Measurements from ENCODE around the gene USP6NL. TPM values are rescaled to one million over a fixed set of nuclear protein-coding genes. Genes with fewer than 3 reads are reported as not detected.

The USP6NL gene
- total RNA-seq, 1 experiment from 2014 or later, result 24.6 TPM

GRCh38 chr10:11472158-11472753 is 139.2 kb downstream of the USP6NL start:
- H4K20me1 ChIP-seq (ENCODE audit: insufficient read depth), result 0 out of 2 replicates have a peak, but pooled peaks cover 3% of the 10 kb centered on the region
- no peaks in the 10 kb centered on the region for H3K9me2 ChIP-seq (ENCODE audit: insufficient read depth)
- no peaks in the 10 kb centered on the region for H3K9me3 ChIP-seq (ENCODE audit: control insufficient read depth in 1 of 2, insufficient read depth in 1 of 2, low read depth in 1 of 2, low read length in 2 of 2)
- H2AFZ ChIP-seq (ENCODE audit: low read depth, low read length, poor library complexity, severe bottlenecking), result no peak overlapping the region
- POLR2A ChIA-PET, result no interaction called here
- H3K27ac ChIP-seq (ENCODE audit: low read depth, low read length), result no peak overlapping the region
- H3K79me2 ChIP-seq (ENCODE audit: insufficient read depth, low read length), result no peaks in the 10 kb centered on the region
- no TSS peak for BruUV-seq (replicated peaks)
- intact Hi-C loops (cut with micrococcal nuclease), result loop anchor here (1.0 to 2.0 kb wide), 2 partner anchors 48 to 201 kb away; no protein-coding TSS in a partner anchor
- peaks cover 0 to 3% of the 10 kb centered on the region in 2 experiments; a peak in 1 of 4 replicates for H3K36me3 ChIP-seq (ENCODE audit: control insufficient read depth in 1 of 2, insufficient read depth in 2 of 2, low read length in 2 of 2)
- H3K4me3 ChIP-seq (replicated peaks in 1 of 2; ENCODE audit: low read depth in 1 of 2, low read length in 2 of 2), result no peak overlapping the region
- H3K27me3 ChIP-seq (ENCODE audit: insufficient read depth, low read length), result no peaks in the 10 kb centered on the region
- TF ChIP-seq ZFX (IDR thresholded peaks at IDR 0.05) (no peak), POLR2A (IDR thresholded peaks at IDR 0.05; ENCODE audit: borderline replicate concordance, extremely low read depth, insufficient read depth, insufficient read length) (no peak), ZBTB33 (IDR thresholded peaks at IDR 0.05; ENCODE audit: extremely low read depth, insufficient replicate concordance, low read length) (no peak), REST (IDR thresholded peaks at IDR 0.05; ENCODE audit: low read depth) (no peak), MAX (IDR thresholded peaks at IDR 0.05) (no peak), TCF7L2 (IDR thresholded peaks at IDR 0.05; ENCODE audit: borderline replicate concordance, extremely low read depth, insufficient read depth, insufficient read length) (no peak), ZNF274 (IDR thresholded peaks at IDR 0.05; ENCODE audit: low read depth, low read length) (no peak), ATF3 (IDR thresholded peaks at IDR 0.05) (no peak), RAD21 (IDR thresholded peaks at IDR 0.05; ENCODE audit: low read depth) (peak; percentile 70), ELF1 (IDR thresholded peaks at IDR 0.05; ENCODE audit: borderline replicate concordance, low read depth) (no peak), EZH2 (IDR thresholded peaks at IDR 0.05) (no peak), CTCF (IDR thresholded peaks at IDR 0.05 in 2 of 3, conservative IDR thresholded peaks at IDR 0.05 in 1 of 3; ENCODE audit: borderline replicate concordance in 1 of 3, insufficient read depth in 1 of 3, low read depth in 2 of 3, low read length in 2 of 3) (peak; percentile 45 to 83 (median 82); a peak in 5 of 6 replicates), JUND (IDR thresholded peaks at IDR 0.05) (no peak), SIN3A (IDR thresholded peaks at IDR 0.05; ENCODE audit: low read depth) (no peak), SRF (IDR thresholded peaks at IDR 0.05; ENCODE audit: low read depth) (no peak)
- H3K4me2 ChIP-seq (ENCODE audit: low read length), result no peak overlapping the region
- ATAC-seq (peak; percentile 96), DNase-seq (ENCODE audit: low read depth, low spot score) (peak; percentile 37)
- no peaks in the 10 kb centered on the region for H3K4me1 ChIP-seq (ENCODE audit: control insufficient read depth in 1 of 2, insufficient read depth in 2 of 2, low read length in 2 of 2)
- no peak overlapping the region for H3K9ac ChIP-seq (ENCODE audit: low read length)
- CTCF ChIA-PET, result no interaction called here
- RAD21 ChIA-PET (ENCODE audit: low non-redundant PET in 1 of 2, low total read pairs in 2 of 2, uncharacterized antibody in 2 of 2, unreplicated experiment in 2 of 2), result no interaction called here
